Ishikawa (cell line): Measurements from ENCODE around the gene CELA2B.

Experiments
- CEBPB ChIP-seq: IDR thresholded peaks from 2 replicates; pipeline ENCODE4 v1.6.1; 2012
- CREB1 ChIP-seq: IDR thresholded peaks from 2 replicates; pipeline ENCODE4 v1.6.1; 2012; ENCODE audit warnings: low read depth
- EGR1 ChIP-seq: IDR thresholded peaks from 2 replicates; pipeline ENCODE4 v1.6.1; 2012
- EP300 ChIP-seq: IDR thresholded peaks from 2 replicates; pipeline ENCODE4 v1.6.1; 2012; ENCODE audit warnings: borderline replicate concordance
- FOXM1 ChIP-seq: IDR thresholded peaks from 2 replicates; pipeline ENCODE4 v1.6.1; 2012; ENCODE audit warnings: low read depth, borderline replicate concordance
- MAX ChIP-seq: IDR thresholded peaks from 2 replicates; pipeline ENCODE4 v1.6.1; 2012
- NFIC ChIP-seq: IDR thresholded peaks from 2 replicates; pipeline ENCODE4 v1.6.1; 2012
- RAD21 ChIP-seq: IDR thresholded peaks from 2 replicates; pipeline ENCODE4 v1.6.1; 2012; ENCODE audit warnings: low read depth
- REST ChIP-seq: IDR thresholded peaks from 2 replicates; pipeline ENCODE4 v1.6.1; 2012; ENCODE audit warnings: low read depth, mild to moderate bottlenecking
- TAF1 ChIP-seq: IDR thresholded peaks from 2 replicates; pipeline ENCODE4 v1.6.1; 2012; ENCODE audit warnings: low read depth, mild to moderate bottlenecking
- TCF12 ChIP-seq: IDR thresholded peaks from 2 replicates; pipeline ENCODE4 v1.6.1; 2012; ENCODE audit warnings: low read depth
- TEAD4 ChIP-seq: IDR thresholded peaks from 2 replicates; pipeline ENCODE4 v1.6.1; 2012
- USF1 ChIP-seq: IDR thresholded peaks from 2 replicates; pipeline ENCODE4 v1.6.1; 2012
- YY1 ChIP-seq: IDR thresholded peaks from 2 replicates; pipeline ENCODE4 v1.6.1; 2012; ENCODE audit warnings: low read depth
- ZBTB7A ChIP-seq: IDR thresholded peaks from 2 replicates; pipeline ENCODE4 v1.6.1; 2012; ENCODE audit warnings: low read depth

Gene CELA2B

GRCh38 chr1:15513192-15513591 is 37.3 kb downstream of the CELA2B start:
- no peak for TF ChIP-seq NFIC
- no peak for TF ChIP-seq USF1

GRCh38 chr1:15513919-15514318 is 38.0 kb downstream of the CELA2B start:
- TF ChIP-seq CEBPB: no peak
- no peak for TF ChIP-seq NFIC
- TF ChIP-seq TAF1: no peak
- no peak for TF ChIP-seq USF1
- TF ChIP-seq EP300: no peak
- no peak for TF ChIP-seq ZBTB7A
- no peak for TF ChIP-seq CREB1
- TF ChIP-seq REST: no peak
- TF ChIP-seq RAD21: no peak

- TF ChIP-seq TAF1 (no peak), RAD21 (no peak), FOXM1 (no peak), USF1 (no peak), CEBPB (no peak), TEAD4 (no peak), EGR1 (no peak), TCF12 (no peak), MAX (no peak), ZBTB7A (no peak), EP300 (no peak), YY1 (no peak), REST (no peak), NFIC (no peak)
Observed at GRCh38 chr1:15515022-15515663, 39.2 kb downstream of the CELA2B start.

- TF ChIP-seq CEBPB (no peak), TEAD4 (no peak), EP300 (no peak), TAF1 (no peak), MAX (no peak), EGR1 (no peak), FOXM1 (no peak), CREB1 (no peak), USF1 (no peak), NFIC (no peak), REST (no peak), RAD21 (no peak), YY1 (no peak), TCF12 (no peak), ZBTB7A (no peak)
Observed at GRCh38 chr1:15519625-15520024, 43.7 kb downstream of the CELA2B start.
